BJ (cell line): ENCODE results near the gene SOX11. TPM values are rescaled to one million over a fixed set of nuclear protein-coding genes. Genes with fewer than 3 reads are reported as not detected.

Experiments used
- CTCF ChIA-PET: fragments of 350-600 bp; formaldehyde crosslinking; extraction: SDS; loops from one replicate; lab custom pipeline; 2021; ENCODE audit warnings: antibody characterized with exemption, inconsistent platforms; lab: Yijun Ruan, JAX
- POLR2A ChIA-PET: fragments of 300-600 bp; sonication (Branson Sonifier 250); formaldehyde crosslinking; extraction: SDS; loops from one replicate; lab custom pipeline; 2021; ENCODE audit warnings: antibody characterized with exemption; lab: Charles Lee
- DNase-seq: peaks from one replicate; pipeline ENCODE4 v3.0.0-alpha.2; 2011; ENCODE audit warnings: low read depth
- H3K27me3 ChIP-seq: 2 replicates; pipeline ENCODE4 v1.6.0; 2011; ENCODE audit warnings: low read length; ENCODE audit not compliant: control insufficient read depth, insufficient read depth
- H3K36me3 ChIP-seq: 2 replicates; pipeline ENCODE4 v1.5.1; 2011; ENCODE audit warnings: low read length; ENCODE audit not compliant: control insufficient read depth, insufficient read depth
- H3K4me3 ChIP-seq: 2 replicates; pipeline ENCODE4 v1.5.1; 2011; ENCODE audit warnings: low read depth, mild to moderate bottlenecking, control low read depth, low read length
- CTCF ChIP-seq: IDR thresholded peaks from 2 replicates; pipeline ENCODE4 v1.5.1; 2011; ENCODE audit warnings: low read depth, mild to moderate bottlenecking, control low read depth, inconsistent platforms, low read length, moderate library complexity; ENCODE audit not compliant: insufficient read depth
- polyA plus RNA-seq: library from polyadenylated mRNA; depleted of rRNA; stranded (reverse); fragments of >200 nt; gene quantifications from 2 replicates; pipeline ENCODE4 v1.2.3, GENCODE V29; 2011

SOX11 gene
- polyA plus RNA-seq, 1 experiment = 0.40 TPM

DNA sequence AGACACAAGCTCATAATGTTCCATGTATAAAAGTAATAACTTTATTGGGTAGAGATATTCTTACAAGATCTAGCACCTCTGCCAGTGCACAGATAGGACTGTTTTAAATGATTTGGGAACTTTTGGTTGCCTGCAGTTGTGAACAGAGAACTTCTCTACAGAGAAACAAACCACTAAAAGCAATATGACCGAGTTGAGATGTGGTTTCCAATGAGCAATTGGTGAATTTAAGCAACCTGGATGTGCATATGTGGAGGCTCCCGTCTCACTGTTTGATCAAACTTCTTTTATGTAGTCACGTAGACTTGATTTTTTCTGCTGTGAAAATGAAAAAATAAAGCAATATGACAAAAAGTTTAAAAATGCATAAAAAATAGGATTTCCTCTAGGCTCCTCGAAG lies 7.8 kb downstream of the SOX11 start:
- CTCF ChIA-PET = no interaction called here
- DNase-seq = no peak

GRCh38 chr2:5700551-5700950 lies 8.4 kb downstream of the SOX11 start:
- no peak for DNase-seq
- Histone ChIP-seq H3K36me3 (no peaks in the 10 kb centered on the region), H3K27me3 (no peaks in the 10 kb centered on the region), H3K4me3 (no peak overlapping the region)
- TF ChIP-seq CTCF = no peak
- ChIA-PET CTCF (no interaction called here), POLR2A (no interaction called here)

More for the DNA sequence above, 7.8 kb downstream of the SOX11 start:
- Histone ChIP-seq H3K27me3 (no peaks in the 10 kb centered on the region), H3K36me3 (no peaks in the 10 kb centered on the region), H3K4me3 (no peak overlapping the region)
- POLR2A ChIA-PET = no interaction called here
- TF ChIP-seq CTCF = no peak

- TF ChIP-seq CTCF = no peak
- H3K4me3 ChIP-seq = no peak overlapping the region
- H3K27me3 ChIP-seq = no peaks in the 10 kb centered on the region
- DNase-seq = no peak
- no peaks in the 10 kb centered on the region for H3K36me3 ChIP-seq
- ChIA-PET CTCF (interaction anchor here (0.8 kb wide), 1 partner anchor 11 kb away, joined by 3 read pairs; no protein-coding TSS in a partner anchor), POLR2A (no interaction called here)
These were observed 9.1 kb downstream of the SOX11 start for GRCh38 chr2:5701266-5701665.

DNA sequence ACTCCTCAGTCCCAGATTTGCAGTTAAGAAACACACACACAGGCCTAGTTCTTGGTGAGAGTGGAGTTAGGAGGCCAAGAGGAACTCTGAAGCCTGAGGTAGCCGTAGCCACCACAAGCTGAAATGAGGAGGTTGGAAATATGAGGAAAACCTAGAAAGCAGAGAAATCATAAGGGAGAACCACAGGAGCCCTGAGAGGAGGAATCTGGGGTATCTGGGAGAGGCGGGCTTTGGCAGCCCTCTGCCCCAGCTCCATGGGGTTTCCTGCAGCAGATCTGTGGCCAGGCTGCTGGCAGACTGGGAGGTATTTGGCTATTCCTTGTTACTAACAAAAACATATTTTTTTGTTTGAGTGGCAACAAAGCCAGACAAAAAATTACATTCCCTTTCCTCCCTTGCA lies 11.0 kb downstream of the SOX11 start:
- H3K36me3 ChIP-seq = no peaks in the 10 kb centered on the region
- H3K27me3 ChIP-seq = no peaks in the 10 kb centered on the region
- H3K4me3 ChIP-seq = no peak overlapping the region
- CTCF ChIA-PET = no interaction called here
- no peak for TF ChIP-seq CTCF
- POLR2A ChIA-PET = no interaction called here
- DNase-seq = no peak

- TF ChIP-seq CTCF = no peak
- ChIA-PET POLR2A (interaction anchor here (0.6 kb wide), 1 partner anchor 9 kb away, joined by 5 read pairs; no protein-coding TSS in a partner anchor), CTCF (no interaction called here)
- DNase-seq = no peak
- H3K36me3 ChIP-seq = no peaks in the 10 kb centered on the region
- H3K27me3 ChIP-seq = no peaks in the 10 kb centered on the region
- H3K4me3 ChIP-seq = no peak overlapping the region
These were observed 13.3 kb downstream of the SOX11 start for GRCh38 chr2:5705490-5705889.
